GM13976 (cell line): ENCODE results near the gene NAMPT.
"Not testable (repeated sequence)": the region's sequence is repeated elsewhere in the genome, so short reads cannot be mapped to it uniquely, and the experiment has no call there.

Experiments
- DNase-seq: peaks from one replicate; pipeline ENCODE4 v3.0.0; 2012; ENCODE audit warnings: low spot score
- in situ Hi-C: fragments of 300-500 bp; cut with MboI; formaldehyde crosslinking; loops from one replicate; pipeline ENCODE4 v1.12.0; 2022; ENCODE audit warnings: low sequenced_read_pairs, mixed read lengths, inconsistent platforms; ENCODE audit not compliant: unreplicated experiment
- TF ChIP-seq, protein P1 (sequence below): IDR thresholded peaks from 2 replicates; pipeline ENCODE4 v1.5.1; 2012; ENCODE audit warnings: borderline replicate concordance, mild to moderate bottlenecking; ENCODE audit not compliant: insufficient read depth; ENCODE audit errors: extremely low read depth, missing control alignments, control extremely low read depth

The NAMPT gene

DNA sequence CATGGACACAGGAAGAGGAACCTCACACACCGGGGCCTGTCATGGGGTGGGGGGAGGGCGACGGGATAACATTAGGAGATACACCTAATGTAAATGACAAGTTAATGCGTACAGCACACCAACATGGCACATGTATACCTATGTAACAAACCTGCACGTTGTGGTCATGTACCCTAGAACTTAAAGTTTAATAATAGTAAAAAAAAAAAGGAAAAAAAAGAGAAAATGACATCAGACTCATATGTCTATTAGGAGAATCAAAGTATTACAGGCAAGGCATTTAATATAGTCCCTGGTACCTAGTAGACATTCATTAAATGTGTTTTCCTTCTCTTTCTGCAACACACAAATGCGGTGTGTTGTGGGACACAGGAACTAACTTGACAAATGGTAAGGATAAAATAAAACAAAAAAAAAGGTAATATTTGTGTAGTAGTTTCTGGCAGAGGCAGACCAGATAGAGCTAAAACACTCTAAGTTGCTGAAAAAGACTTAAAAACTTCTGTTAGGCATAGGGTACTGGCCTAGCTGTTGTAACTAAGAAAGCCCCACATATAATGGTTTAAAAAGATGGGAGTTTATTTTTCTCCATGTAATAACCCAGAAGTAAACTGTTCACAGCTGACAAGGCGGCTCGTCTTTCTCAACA lies 68.8 kb downstream of the NAMPT start:
- TF ChIP-seq, protein P1, sequence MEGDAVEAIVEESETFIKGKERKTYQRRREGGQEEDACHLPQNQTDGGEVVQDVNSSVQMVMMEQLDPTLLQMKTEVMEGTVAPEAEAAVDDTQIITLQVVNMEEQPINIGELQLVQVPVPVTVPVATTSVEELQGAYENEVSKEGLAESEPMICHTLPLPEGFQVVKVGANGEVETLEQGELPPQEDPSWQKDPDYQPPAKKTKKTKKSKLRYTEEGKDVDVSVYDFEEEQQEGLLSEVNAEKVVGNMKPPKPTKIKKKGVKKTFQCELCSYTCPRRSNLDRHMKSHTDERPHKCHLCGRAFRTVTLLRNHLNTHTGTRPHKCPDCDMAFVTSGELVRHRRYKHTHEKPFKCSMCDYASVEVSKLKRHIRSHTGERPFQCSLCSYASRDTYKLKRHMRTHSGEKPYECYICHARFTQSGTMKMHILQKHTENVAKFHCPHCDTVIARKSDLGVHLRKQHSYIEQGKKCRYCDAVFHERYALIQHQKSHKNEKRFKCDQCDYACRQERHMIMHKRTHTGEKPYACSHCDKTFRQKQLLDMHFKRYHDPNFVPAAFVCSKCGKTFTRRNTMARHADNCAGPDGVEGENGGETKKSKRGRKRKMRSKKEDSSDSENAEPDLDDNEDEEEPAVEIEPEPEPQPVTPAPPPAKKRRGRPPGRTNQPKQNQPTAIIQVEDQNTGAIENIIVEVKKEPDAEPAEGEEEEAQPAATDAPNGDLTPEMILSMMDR = no peak
- in situ Hi-C loops = no loop called here
- no peak for DNase-seq

DNA sequence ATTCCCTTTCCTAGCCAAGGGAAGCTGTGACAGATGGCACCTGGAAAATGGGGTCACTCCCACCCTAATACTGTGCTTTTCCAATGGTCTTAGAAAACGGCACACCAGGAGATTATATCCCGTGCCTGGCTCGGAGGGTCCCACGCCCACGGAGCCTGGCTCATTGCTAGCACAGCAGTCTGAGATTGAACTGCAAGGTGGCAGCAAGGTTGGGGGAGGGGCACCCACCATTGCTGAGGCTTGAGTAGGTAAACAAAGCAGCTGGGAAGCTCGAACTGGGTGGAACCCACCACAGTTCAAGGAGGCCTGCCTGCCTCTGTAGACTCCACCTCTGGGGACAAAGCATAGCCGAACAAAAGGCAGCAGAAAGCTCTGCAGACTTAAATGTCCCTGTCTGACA lies 75.8 kb downstream of the NAMPT start:
- DNase-seq, in situ Hi-C loops: not testable (repeated sequence)

DNA sequence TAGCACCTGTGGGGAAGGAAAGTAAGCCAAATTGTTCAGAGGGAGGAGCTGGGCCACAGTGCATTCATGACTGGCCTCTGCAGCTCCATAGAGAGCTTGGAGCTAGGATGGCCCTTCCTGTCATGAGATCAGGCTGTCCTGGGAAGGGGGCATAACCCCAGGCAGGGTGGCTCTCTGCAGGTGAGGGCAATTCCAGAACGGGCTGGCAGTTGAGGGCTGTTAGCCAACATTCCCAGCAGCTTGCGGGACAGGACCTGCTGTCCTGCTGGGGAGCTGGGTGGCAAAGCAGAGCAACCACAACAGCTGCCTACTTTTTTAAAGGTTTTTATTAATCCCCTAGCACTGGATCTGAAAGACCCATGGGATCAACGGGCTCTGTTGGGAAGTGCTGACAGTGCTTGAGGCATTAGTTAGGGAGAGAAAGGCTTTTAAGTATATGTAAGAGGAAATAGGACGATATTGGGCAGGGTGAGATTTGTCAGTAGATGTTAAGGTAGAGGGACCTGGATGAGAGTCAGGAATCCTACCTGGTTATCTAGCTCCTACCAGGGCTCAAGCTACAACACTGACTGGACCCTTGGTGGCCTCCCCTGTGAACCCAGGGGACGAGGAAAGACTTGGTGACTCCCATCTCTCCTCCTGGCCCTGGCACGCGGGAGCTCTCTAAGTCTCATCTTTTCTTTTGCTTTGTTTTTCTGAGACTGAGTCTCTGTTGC lies 77.8 kb downstream of the NAMPT start:
- TF ChIP-seq, protein P1 = no peak
- in situ Hi-C loops = no loop called here
- no peak for DNase-seq

DNA sequence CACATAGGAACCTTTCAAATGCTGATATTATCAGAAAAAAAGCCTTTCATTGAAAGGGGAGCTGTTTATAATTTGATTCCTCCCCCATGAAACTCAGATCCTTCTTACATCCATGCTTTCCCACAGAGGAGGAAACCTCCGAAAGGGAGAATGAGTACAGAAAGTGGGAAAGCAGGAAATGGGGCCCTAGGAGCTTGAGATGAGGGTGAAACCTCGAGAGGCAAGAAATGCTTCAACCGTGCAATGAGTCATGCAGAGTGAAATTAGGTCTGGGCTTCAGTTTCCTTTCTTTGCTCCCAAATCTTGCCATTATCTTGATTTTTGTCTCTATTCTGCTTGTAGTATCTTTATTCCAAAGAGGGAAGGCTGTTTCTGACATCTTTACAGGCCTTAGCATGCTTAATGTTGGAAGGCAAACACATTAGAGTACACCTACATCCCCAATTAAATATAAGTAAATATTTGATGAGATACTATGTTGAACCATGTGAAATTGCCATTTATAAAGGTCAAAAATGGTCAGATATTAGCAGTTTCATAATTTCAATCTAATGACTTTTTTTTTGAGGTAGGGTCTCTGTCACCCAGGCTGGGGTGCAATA lies 79.1 kb downstream of the NAMPT start:
- TF ChIP-seq, protein P1 = no peak
- in situ Hi-C loops = no loop called here
- peak; percentile 46 for DNase-seq

DNA sequence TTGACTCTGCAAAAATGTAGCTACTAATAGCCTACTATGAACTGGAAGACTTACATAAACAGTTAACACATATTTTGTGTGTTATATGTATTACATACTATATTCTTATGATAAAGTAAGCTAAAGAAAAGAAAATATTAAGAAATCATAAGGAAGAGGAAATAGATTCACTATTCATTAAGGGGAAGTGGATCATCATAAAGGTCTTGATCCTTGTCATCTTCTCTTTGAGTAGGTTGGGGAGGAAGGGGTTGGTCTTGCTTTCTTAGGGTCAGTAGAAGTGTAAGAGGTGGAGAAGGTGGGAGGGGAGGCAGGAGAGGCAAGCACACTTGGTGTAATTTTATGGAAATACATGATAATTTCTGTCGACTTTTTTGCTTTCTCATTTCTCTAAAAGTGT lies 81.3 kb downstream of the NAMPT start:
- in situ Hi-C loops = no loop called here
- TF ChIP-seq, protein P1 = no peak
- DNase-seq = no peak

DNA sequence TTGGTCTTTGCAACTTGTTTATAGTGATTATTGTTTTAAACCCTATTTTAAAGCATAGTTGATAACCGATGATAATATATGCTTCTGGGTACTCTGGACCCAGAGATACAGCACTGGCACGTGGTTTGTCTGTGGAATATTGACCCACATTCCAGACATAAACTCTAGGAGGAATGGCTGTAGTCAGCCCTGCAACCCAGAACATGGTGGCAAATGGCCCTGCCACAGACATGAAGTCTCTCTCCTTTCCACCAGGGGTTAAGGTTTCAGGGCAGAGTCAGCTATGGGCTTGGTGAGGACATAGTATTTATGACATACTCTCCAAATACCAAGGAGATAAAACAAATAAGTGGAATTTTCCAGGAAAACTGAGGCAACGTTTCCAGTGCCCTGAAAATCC lies 83.6 kb downstream of the NAMPT start:
- DNase-seq = no peak
- TF ChIP-seq, protein P1 = no peak
- in situ Hi-C loops = no loop called here

DNA sequence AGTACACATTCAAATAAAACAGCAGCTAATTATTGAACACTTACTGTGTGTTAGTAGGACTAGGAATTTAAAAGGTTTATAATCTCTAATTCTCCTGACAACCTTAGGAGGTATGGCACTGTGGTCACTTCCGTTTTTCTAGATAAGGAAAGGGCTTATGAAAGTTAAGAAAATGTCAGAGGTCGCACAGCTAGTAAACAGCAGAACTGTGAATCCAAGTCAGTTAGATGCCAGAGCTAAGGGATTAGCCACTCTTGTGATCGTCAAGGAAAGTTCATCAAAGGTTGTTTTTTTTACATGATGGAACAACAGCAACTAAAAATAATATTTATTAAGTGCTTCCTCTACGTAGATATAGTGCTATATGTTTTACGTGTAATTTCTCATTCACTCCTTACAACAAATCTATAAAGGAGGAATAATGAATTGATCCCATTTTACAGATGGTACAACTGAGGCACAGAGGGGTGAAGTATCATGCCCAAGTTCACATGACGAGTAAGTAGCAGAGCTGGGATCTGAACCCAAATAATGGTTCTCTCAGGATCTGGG lies 84.9 kb downstream of the NAMPT start:
- in situ Hi-C loops = loop anchor here (25.0 kb wide), 1 partner anchor 537 kb away; no protein-coding TSS in a partner anchor
- TF ChIP-seq, protein P1 = no peak
- DNase-seq = no peak
